ENCODE results near the gene RNF130.
"Not testable (repeated sequence)": the region's sequence is repeated elsewhere in the genome, so short reads cannot be mapped to it uniquely, and the experiment has no call there.

Gene RNF130

GRCh38 chr5:179967489-179967888 is 104.1 kb downstream of the RNF130 start:
- DNase-seq, result no peak

DNA sequence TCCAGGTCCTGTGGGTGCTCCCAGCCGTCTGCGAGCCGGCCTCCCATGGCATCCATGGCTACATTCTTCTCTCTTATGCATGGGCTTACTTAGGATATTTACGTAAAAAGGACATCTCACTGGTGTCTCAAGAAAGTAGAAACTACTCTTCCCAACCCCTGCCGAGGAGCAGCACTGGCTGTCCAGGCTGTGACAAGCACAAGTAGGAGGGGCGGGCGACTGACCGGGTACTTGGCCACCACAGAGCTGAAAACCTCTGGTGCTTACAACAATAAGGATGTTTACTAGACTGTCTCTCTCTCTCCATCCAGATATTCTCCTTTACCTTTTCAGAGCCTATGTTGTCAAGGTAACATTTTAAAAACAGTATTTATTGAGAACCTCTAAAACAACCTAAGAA is 107.5 kb downstream of the RNF130 start:
- DNase-seq, result no peak

GRCh38 chr5:179963375-179963774 is 108.2 kb downstream of the RNF130 start:
- DNase-seq, result no peak

- no peak for DNase-seq
These were observed 111.2 kb downstream of the RNF130 start for GRCh38 chr5:179960204-179960831.

DNA sequence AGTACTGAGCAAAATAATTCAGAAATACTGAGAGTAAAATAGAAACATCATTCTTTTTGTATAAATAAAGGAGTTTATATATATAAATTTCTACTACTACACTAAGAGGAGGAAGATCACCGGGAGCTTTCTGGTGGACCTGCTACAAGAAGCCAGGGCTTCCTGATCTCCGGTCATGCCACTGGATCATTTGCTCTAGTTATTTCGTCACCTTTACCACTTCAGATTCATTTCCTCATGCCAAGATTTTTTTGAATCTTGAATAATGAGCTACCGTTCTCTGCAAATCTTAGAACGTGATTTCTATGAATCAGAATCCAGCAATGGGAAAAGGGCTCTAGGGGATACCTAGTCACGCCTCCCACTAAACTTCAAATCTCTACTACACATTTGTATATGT is 111.9 kb downstream of the RNF130 start:
- no peak for DNase-seq

- DNase-seq, result not testable (repeated sequence)
These were observed 112.4 kb downstream of the RNF130 start for GRCh38 chr5:179959118-179959517.

GRCh38 chr5:179955630-179956029 is 115.9 kb downstream of the RNF130 start:
- no peak for DNase-seq

- no peak for DNase-seq
These were observed 116.5 kb downstream of the RNF130 start for GRCh38 chr5:179955062-179955461.

- DNase-seq, result no peak
These were observed 117.1 kb downstream of the RNF130 start for GRCh38 chr5:179954434-179954833.

- no peak for DNase-seq
These were observed 117.6 kb downstream of the RNF130 start for GRCh38 chr5:179953987-179954386.

DNA sequence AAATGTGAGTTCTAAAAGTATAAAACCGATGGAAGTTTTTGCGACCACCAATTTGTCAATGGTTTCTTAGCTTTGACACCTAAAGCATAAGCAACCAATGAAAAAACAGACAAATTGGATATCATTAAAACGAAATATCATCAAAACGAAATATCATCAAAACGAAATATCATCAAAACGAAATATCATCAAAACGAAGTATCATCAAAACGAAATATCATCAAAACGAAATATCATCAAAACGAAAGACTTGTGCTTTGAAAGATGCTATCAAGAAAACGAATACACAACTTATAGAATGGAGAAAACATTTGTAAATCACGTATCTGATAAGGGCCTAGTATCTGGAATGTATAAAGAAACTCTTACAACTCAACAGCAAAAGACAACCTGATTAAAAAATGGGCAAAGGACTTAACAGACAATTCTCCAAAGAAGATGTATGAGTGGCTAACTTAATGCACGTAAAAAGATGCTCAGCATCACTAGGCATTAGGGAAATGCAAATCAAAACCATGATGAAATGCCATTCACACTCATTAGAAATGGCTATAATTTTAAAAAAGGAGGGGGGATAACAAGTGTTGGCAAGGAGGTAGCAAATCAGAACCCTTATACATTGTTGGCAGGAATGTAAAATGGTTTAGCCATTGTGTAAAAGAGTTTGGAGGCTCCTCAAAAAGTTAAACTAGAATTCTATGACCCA is 134.4 kb downstream of the RNF130 start:
- no peak for DNase-seq

- DNase-seq, result no peak
These were observed 140.6 kb downstream of the RNF130 start for GRCh38 chr5:179930788-179931473.

- DNase-seq, result no peak
These were observed 143.7 kb downstream of the RNF130 start for GRCh38 chr5:179927824-179928223.

DNA sequence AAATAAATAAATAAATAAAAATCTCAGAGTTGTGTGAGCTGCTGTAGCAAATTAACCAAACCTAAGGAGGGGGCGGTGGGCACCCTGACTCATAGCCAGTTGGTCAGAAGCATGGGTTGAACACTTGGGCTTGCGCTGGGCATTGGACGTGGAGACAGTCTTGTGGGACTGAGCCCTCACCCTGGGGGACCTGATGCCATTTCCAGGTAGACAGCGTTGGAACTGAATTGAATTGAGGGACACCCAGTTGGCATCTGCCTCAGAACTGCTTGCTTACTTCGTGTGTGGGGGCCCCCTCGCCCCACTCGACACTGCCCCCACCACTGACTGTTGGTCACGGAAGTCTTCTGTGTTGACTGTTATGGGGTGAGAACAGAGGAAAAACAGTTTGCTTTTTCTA is 144.9 kb downstream of the RNF130 start:
- no peak for DNase-seq

DNA sequence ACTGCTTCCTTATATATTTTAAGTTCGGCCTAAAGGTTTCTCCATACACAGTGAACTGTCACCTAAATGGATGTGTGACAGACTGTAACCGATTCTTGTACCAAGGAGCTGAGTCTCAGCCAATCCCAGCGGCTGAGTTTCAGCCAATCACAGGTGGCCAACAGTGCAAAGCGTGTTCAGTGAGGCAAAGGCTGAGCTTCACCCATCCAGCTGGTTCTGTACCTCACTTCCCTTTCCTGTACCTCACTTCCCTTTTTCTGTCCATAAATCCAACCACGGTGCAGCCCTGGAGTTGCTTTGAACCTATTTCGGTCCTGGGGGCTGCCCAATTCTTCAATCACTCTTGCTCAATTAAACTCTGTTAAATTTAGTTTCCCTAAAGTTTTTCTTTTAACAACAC is 148.1 kb downstream of the RNF130 start:
- DNase-seq, result no peak

DNA sequence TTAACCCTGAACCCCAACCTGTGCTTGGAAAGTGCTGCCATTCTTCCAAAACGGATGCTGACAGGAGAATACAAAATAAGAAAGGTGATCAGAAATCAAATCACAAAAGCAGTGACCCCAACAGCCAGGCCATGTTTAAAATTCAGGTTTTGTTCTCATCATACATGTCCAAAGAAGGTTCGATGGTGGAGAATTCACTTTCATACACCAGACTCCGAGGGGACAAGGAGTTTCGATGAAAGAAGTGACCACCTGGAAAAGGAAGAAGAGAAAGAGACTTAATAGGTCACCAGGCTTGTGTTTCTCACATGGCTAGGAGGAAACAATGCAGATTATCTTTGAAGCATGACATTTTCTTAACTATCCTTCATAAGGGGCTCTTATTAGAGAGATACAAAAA is 151.4 kb downstream of the RNF130 start:
- DNase-seq, result no peak

DNA sequence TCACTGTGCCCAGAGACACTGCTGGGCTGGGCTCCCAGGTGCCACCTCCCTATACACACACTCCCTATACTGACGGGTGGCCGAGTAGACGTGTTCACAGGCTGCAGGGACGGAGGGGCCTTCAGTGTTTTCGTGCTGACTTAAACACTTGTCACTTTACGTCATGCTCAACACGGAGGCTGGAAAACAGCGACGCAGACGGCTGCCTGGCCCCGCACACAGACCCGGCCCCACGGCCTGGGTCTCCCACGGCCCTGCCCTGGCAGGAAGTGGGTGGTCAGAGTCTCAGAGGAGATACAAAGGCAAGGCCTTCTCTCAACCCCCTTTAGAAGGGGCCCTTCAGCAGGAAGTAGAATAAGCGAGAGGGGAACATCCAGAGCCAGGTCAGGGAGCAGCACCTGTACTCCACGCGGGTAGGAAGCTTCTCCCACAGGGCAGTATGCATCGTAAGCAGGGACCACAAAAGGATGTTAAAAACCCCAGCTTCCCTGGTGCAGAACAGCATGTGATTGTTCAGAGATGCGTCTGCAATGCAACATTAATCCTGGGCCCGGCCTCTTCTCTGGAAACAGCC is 152.0 kb downstream of the RNF130 start:
- DNase-seq, result no peak

- no peak for DNase-seq
These were observed 152.6 kb downstream of the RNF130 start for GRCh38 chr5:179918742-179919486.

- DNase-seq, result no peak
These were observed 155.0 kb downstream of the RNF130 start for GRCh38 chr5:179916523-179916922.

DNA sequence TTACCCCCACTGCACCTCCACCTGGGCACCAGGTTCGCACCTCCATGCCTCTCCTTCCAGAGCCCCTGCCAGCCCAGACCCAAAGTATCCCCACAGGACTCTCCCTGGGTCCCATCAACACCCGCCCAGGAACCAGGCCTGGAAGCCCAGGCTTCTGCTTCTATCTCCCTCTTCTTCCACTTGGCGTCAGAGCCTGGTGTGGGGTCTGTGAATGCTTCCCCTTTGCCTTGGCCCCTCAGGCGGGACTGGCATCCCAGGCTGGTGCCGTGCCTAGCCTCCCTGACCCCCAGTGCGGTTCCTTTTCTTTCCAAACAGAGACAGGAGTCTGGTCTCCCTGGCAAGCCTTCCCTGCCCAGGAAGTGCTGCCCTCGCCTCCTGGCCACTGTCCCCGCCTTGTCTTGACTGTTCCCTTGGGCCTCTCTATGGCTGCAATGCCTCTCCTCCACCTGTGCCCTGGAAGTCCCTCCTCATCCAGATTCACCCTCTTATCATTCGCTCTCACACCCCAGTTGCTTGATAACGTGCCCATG is 156.1 kb downstream of the RNF130 start:
- no peak for DNase-seq

DNA sequence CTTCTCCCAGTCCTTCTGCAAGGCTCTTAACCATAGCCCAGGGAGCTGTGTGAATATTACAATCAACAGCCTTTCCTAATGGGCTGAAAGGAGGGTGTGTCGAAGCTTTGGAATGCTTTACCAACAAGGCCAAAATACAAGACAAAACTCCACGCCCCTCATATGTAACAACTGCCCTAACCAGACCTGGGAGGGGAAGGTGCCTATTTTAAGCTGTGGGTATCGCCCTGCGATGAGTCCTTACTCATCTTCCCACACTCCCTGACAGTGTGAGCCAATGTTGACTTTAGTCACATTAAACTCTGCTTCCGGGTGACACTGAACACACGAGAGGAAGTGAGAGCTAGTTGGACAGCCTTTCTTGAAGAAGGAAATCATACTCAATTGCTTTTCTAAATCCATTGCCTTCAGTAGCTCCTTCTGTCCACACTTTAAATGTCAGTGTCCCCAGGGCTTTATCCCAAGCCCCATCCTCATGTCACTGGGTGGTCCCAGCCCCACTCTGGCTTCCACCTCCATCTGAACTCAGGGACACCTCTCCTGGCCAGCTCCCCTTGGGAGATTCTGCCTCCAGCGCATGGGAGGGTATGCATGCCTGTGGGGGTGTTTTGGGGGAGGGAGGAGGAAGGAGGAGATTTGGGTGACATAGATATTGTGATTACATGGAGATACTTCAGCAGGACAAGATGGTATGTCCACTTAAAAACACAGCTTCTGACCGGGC is 157.4 kb downstream of the RNF130 start:
- no peak for DNase-seq

GRCh38 chr5:179913461-179913860 is 158.1 kb downstream of the RNF130 start:
- no peak for DNase-seq

All from cortex of kidney (tissue), 1 donor.